Measurements from ENCODE around the gene MXI1.
A peak's percentile ranks its signal among the peaks of the same experiment; 100 is the strongest.

The MXI1 gene

GRCh38 chr10:110207011-110207804 lies at the start of gene MXI1:
TSS of gene MXI1 (plus strand) at chr10:110207605. CDS start at chr10:110207809, 204 bp downstream.
- peak; percentile 75 for DNase-seq

GRCh38 chr10:110158051-110159005 lies 49.1 kb upstream of the MXI1 start:
- no peak for DNase-seq

- no peak for DNase-seq
These were observed 47.3 kb upstream of the MXI1 start for GRCh38 chr10:110160081-110160480.

- no peak for DNase-seq
These were observed 46.9 kb upstream of the MXI1 start for GRCh38 chr10:110160522-110160921.

- no peak for DNase-seq
These were observed 44.7 kb upstream of the MXI1 start for GRCh38 chr10:110162741-110163145.

GRCh38 chr10:110163192-110163773 lies 44.1 kb upstream of the MXI1 start:
- no peak for DNase-seq

- DNase-seq, result no peak
These were observed 43.6 kb upstream of the MXI1 start for GRCh38 chr10:110163841-110164240.

GRCh38 chr10:110165239-110165638 lies 42.2 kb upstream of the MXI1 start:
- DNase-seq, result no peak

- no peak for DNase-seq
These were observed 40.3 kb upstream of the MXI1 start for GRCh38 chr10:110167149-110167548.

- DNase-seq, result no peak
These were observed 38.6 kb upstream of the MXI1 start for GRCh38 chr10:110168601-110169481.

GRCh38 chr10:110169586-110169985 lies 37.8 kb upstream of the MXI1 start:
- DNase-seq, result no peak

GRCh38 chr10:110170142-110170971 lies 37.0 kb upstream of the MXI1 start:
- no peak for DNase-seq

- no peak for DNase-seq
These were observed 36.4 kb upstream of the MXI1 start for GRCh38 chr10:110171032-110171431.

- no peak for DNase-seq
These were observed 35.2 kb upstream of the MXI1 start for GRCh38 chr10:110172155-110172554.

- DNase-seq, result no peak
These were observed 33.2 kb upstream of the MXI1 start for GRCh38 chr10:110174201-110174600.

- DNase-seq, result no peak
These were observed 32.6 kb upstream of the MXI1 start for GRCh38 chr10:110174816-110175215.

GRCh38 chr10:110175406-110175805 lies 32.0 kb upstream of the MXI1 start:
- no peak for DNase-seq

GRCh38 chr10:110176141-110177030 lies 31.0 kb upstream of the MXI1 start:
- no peak for DNase-seq

GRCh38 chr10:110179220-110179619 lies 28.2 kb upstream of the MXI1 start:
- DNase-seq, result no peak

- no peak for DNase-seq
These were observed 26.0 kb upstream of the MXI1 start for GRCh38 chr10:110181451-110181850.

Data from activated CD8-positive, alpha-beta memory T cell treated with anti-CD3 and anti-CD28 coated beads for 24 hours (primary cell).